ENCODE measurements around the gene ATF6B. TPM values are rescaled to one million over a fixed set of nuclear protein-coding genes. Genes with fewer than 3 reads are reported as not detected.

The ATF6B gene
- total RNA-seq, 1 donor from 2014 or later: 14.1 TPM

- H3K4me3 ChIP-seq (ENCODE audit: low read length in 3 of 3): no peak overlapping the region
- no peaks in the 10 kb centered on the region for H3K9me3 ChIP-seq (ENCODE audit: control insufficient read depth in 3 of 3, low read length in 3 of 3)
- H3K27ac ChIP-seq (ENCODE audit: low read depth, low read length): no peak overlapping the region
- peak overlapping the region; percentile 1 to 51 (median 23) for H3K9ac ChIP-seq (ENCODE audit: low read depth in 1 of 3, low read length in 3 of 3)
- H3K27me3 ChIP-seq (ENCODE audit: control insufficient read depth in 3 of 3, insufficient read depth in 3 of 3, low read length in 3 of 3): no peaks in the 10 kb centered on the region
- H3K4me1 ChIP-seq (ENCODE audit: control insufficient read depth in 3 of 3, insufficient read depth in 3 of 3, low read length in 3 of 3): peaks cover 10 to 18% (median 11%) of the 10 kb centered on the region in 3 donors
- peaks cover 55 to 70% (median 65%) of the 10 kb centered on the region in 3 donors for H3K36me3 ChIP-seq (ENCODE audit: control insufficient read depth in 3 of 3, insufficient read depth in 3 of 3, low read length in 3 of 3)
Observed at GRCh38 chr6:32118782-32119628, 9.0 kb downstream of the ATF6B start.

- Histone ChIP-seq H3K27ac (ENCODE audit: low read depth, low read length) (no peak overlapping the region), H3K36me3 (ENCODE audit: control insufficient read depth in 3 of 3, insufficient read depth in 3 of 3, low read length in 3 of 3) (peaks cover 48 to 64% (median 57%) of the 10 kb centered on the region in 3 donors), H3K4me1 (ENCODE audit: control insufficient read depth in 3 of 3, insufficient read depth in 3 of 3, low read length in 3 of 3) (peaks cover 20 to 27% (median 21%) of the 10 kb centered on the region in 3 donors), H3K9ac (ENCODE audit: low read depth in 1 of 3, low read length in 3 of 3) (no peak overlapping the region), H3K27me3 (ENCODE audit: control insufficient read depth in 3 of 3, insufficient read depth in 3 of 3, low read length in 3 of 3) (no peaks in the 10 kb centered on the region), H3K9me3 (ENCODE audit: control insufficient read depth in 3 of 3, low read length in 3 of 3) (no peaks in the 10 kb centered on the region), H3K4me3 (ENCODE audit: low read length in 3 of 3) (no peak overlapping the region)
Observed at GRCh38 chr6:32117461-32117860, 10.6 kb downstream of the ATF6B start.

- Histone ChIP-seq H3K27me3 (ENCODE audit: control insufficient read depth in 3 of 3, insufficient read depth in 3 of 3, low read length in 3 of 3) (no peaks in the 10 kb centered on the region), H3K9me3 (ENCODE audit: control insufficient read depth in 3 of 3, low read length in 3 of 3) (no peaks in the 10 kb centered on the region), H3K27ac (ENCODE audit: low read depth, low read length) (no peak overlapping the region), H3K36me3 (ENCODE audit: control insufficient read depth in 3 of 3, insufficient read depth in 3 of 3, low read length in 3 of 3) (peaks cover 42 to 58% (median 51%) of the 10 kb centered on the region in 3 donors), H3K4me1 (ENCODE audit: control insufficient read depth in 3 of 3, insufficient read depth in 3 of 3, low read length in 3 of 3) (peaks cover 22 to 27% (median 26%) of the 10 kb centered on the region in 3 donors), H3K4me3 (ENCODE audit: low read length in 3 of 3) (no peak overlapping the region), H3K9ac (ENCODE audit: low read depth in 1 of 3, low read length in 3 of 3) (no peak overlapping the region)
Observed at GRCh38 chr6:32116674-32117073, 11.4 kb downstream of the ATF6B start.

- peaks cover 32 to 35% (median 34%) of the 10 kb centered on the region in 3 donors for H3K4me1 ChIP-seq (ENCODE audit: control insufficient read depth in 3 of 3, insufficient read depth in 3 of 3, low read length in 3 of 3)
- peak overlapping the region; percentile 12 for H3K27ac ChIP-seq (ENCODE audit: low read depth, low read length)
- H3K9ac ChIP-seq (ENCODE audit: low read depth in 1 of 3, low read length in 3 of 3): no peak overlapping the region
- H3K4me3 ChIP-seq (ENCODE audit: low read length in 3 of 3): no peak overlapping the region
- peaks cover 34 to 47% (median 42%) of the 10 kb centered on the region in 3 donors for H3K36me3 ChIP-seq (ENCODE audit: control insufficient read depth in 3 of 3, insufficient read depth in 3 of 3, low read length in 3 of 3)
- peaks cover 1 to 4% (median 2%) of the 10 kb centered on the region in 3 donors for H3K27me3 ChIP-seq (ENCODE audit: control insufficient read depth in 3 of 3, insufficient read depth in 3 of 3, low read length in 3 of 3)
- H3K9me3 ChIP-seq (ENCODE audit: control insufficient read depth in 3 of 3, low read length in 3 of 3): no peaks in the 10 kb centered on the region
Observed at GRCh38 chr6:32115623-32116022, 12.4 kb downstream of the ATF6B start.

- no peak overlapping the region for H3K4me3 ChIP-seq (ENCODE audit: low read length in 3 of 3)
- H3K4me1 ChIP-seq (ENCODE audit: control insufficient read depth in 3 of 3, insufficient read depth in 3 of 3, low read length in 3 of 3): peaks cover 37 to 40% (median 40%) of the 10 kb centered on the region in 3 donors
- H3K27me3 ChIP-seq (ENCODE audit: control insufficient read depth in 3 of 3, insufficient read depth in 3 of 3, low read length in 3 of 3): peaks cover 5 to 10% (median 5%) of the 10 kb centered on the region in 3 donors
- H3K9me3 ChIP-seq (ENCODE audit: control insufficient read depth in 3 of 3, low read length in 3 of 3): no peaks in the 10 kb centered on the region
- peak overlapping the region; percentile 85 for H3K27ac ChIP-seq (ENCODE audit: low read depth, low read length)
- no peak overlapping the region for H3K9ac ChIP-seq (ENCODE audit: low read depth in 1 of 3, low read length in 3 of 3)
- H3K36me3 ChIP-seq (ENCODE audit: control insufficient read depth in 3 of 3, insufficient read depth in 3 of 3, low read length in 3 of 3): peaks cover 31 to 46% (median 40%) of the 10 kb centered on the region in 3 donors
Observed at GRCh38 chr6:32114796-32115195, 13.2 kb downstream of the ATF6B start.

GRCh38 chr6:32113386-32114352 is 14.4 kb downstream of the ATF6B start:
- Histone ChIP-seq H3K4me1 (ENCODE audit: control insufficient read depth in 3 of 3, insufficient read depth in 3 of 3, low read length in 3 of 3) (peaks cover 30 to 39% (median 31%) of the 10 kb centered on the region in 3 donors), H3K36me3 (ENCODE audit: control insufficient read depth in 3 of 3, insufficient read depth in 3 of 3, low read length in 3 of 3) (peaks cover 27 to 36% (median 33%) of the 10 kb centered on the region in 3 donors), H3K4me3 (ENCODE audit: low read length in 3 of 3) (no peak overlapping the region), H3K9ac (ENCODE audit: low read depth in 1 of 3, low read length in 3 of 3) (peak overlapping the region in 2 of 3 donors; percentile 16 to 41), H3K27me3 (ENCODE audit: control insufficient read depth in 3 of 3, insufficient read depth in 3 of 3, low read length in 3 of 3) (peaks cover 9 to 19% (median 10%) of the 10 kb centered on the region in 3 donors), H3K9me3 (ENCODE audit: control insufficient read depth in 3 of 3, low read length in 3 of 3) (no peaks in the 10 kb centered on the region), H3K27ac (ENCODE audit: low read depth, low read length) (peak overlapping the region; percentile 85)

GRCh38 chr6:32112431-32112980 is 15.5 kb downstream of the ATF6B start:
- no peaks in the 10 kb centered on the region for H3K9me3 ChIP-seq (ENCODE audit: control insufficient read depth in 3 of 3, low read length in 3 of 3)
- H3K27ac ChIP-seq (ENCODE audit: low read depth, low read length): peak overlapping the region; percentile 85
- H3K36me3 ChIP-seq (ENCODE audit: control insufficient read depth in 3 of 3, insufficient read depth in 3 of 3, low read length in 3 of 3): peaks cover 17 to 25% (median 24%) of the 10 kb centered on the region in 3 donors
- peak overlapping the region in 1 of 3 donors; percentile 66 for H3K9ac ChIP-seq (ENCODE audit: low read depth in 1 of 3, low read length in 3 of 3)
- H3K4me1 ChIP-seq (ENCODE audit: control insufficient read depth in 3 of 3, insufficient read depth in 3 of 3, low read length in 3 of 3): peaks cover 36 to 46% (median 40%) of the 10 kb centered on the region in 3 donors
- no peak overlapping the region for H3K4me3 ChIP-seq (ENCODE audit: low read length in 3 of 3)
- H3K27me3 ChIP-seq (ENCODE audit: control insufficient read depth in 3 of 3, insufficient read depth in 3 of 3, low read length in 3 of 3): peaks cover 11 to 29% (median 11%) of the 10 kb centered on the region in 3 donors

- Histone ChIP-seq H3K9ac (ENCODE audit: low read depth in 1 of 3, low read length in 3 of 3) (peak overlapping the region in 1 of 3 donors; percentile 43), H3K4me3 (ENCODE audit: low read length in 3 of 3) (peak overlapping the region in 2 of 3 donors; percentile 24 to 34), H3K36me3 (ENCODE audit: control insufficient read depth in 3 of 3, insufficient read depth in 3 of 3, low read length in 3 of 3) (peaks cover 8 to 15% (median 15%) of the 10 kb centered on the region in 3 donors), H3K9me3 (ENCODE audit: control insufficient read depth in 3 of 3, low read length in 3 of 3) (no peaks in the 10 kb centered on the region), H3K27ac (ENCODE audit: low read depth, low read length) (peak overlapping the region; percentile 85), H3K27me3 (ENCODE audit: control insufficient read depth in 3 of 3, insufficient read depth in 3 of 3, low read length in 3 of 3) (peaks cover 11 to 39% (median 18%) of the 10 kb centered on the region in 3 donors), H3K4me1 (ENCODE audit: control insufficient read depth in 3 of 3, insufficient read depth in 3 of 3, low read length in 3 of 3) (peaks cover 42 to 56% (median 49%) of the 10 kb centered on the region in 3 donors)
Observed at GRCh38 chr6:32111424-32112066, 16.5 kb downstream of the ATF6B start.

GRCh38 chr6:32110632-32111031 is 17.4 kb downstream of the ATF6B start:
- H3K9ac ChIP-seq (ENCODE audit: low read depth in 1 of 3, low read length in 3 of 3): peak overlapping the region; percentile 14 to 77 (median 66)

More at GRCh38 chr6:32110632-32111031, 17.4 kb downstream of the ATF6B start:
- Histone ChIP-seq H3K9me3 (ENCODE audit: control insufficient read depth in 3 of 3, low read length in 3 of 3) (no peaks in the 10 kb centered on the region), H3K4me3 (ENCODE audit: low read length in 3 of 3) (peak overlapping the region in 2 of 3 donors; percentile 52 to 59), H3K27me3 (ENCODE audit: control insufficient read depth in 3 of 3, insufficient read depth in 3 of 3, low read length in 3 of 3) (peaks cover 11 to 42% (median 20%) of the 10 kb centered on the region in 3 donors), H3K4me1 (ENCODE audit: control insufficient read depth in 3 of 3, insufficient read depth in 3 of 3, low read length in 3 of 3) (peaks cover 44 to 57% (median 52%) of the 10 kb centered on the region in 3 donors), H3K27ac (ENCODE audit: low read depth, low read length) (peak overlapping the region; percentile 85), H3K36me3 (ENCODE audit: control insufficient read depth in 3 of 3, insufficient read depth in 3 of 3, low read length in 3 of 3) (peaks cover 2 to 10% (median 6%) of the 10 kb centered on the region in 3 donors)

Measured in skeletal muscle tissue (tissue), 4 donors.